ENCODE results near the gene TPK1. TPM values are rescaled to one million over a fixed set of nuclear protein-coding genes. Genes with fewer than 3 reads are reported as not detected.

Gene TPK1
- total RNA-seq, 2 donors from 2014 or later: 4.1 to 6.4 TPM

- no peak overlapping the region for H3K4me3 ChIP-seq
- H3K9me3 ChIP-seq: no peaks in the 10 kb centered on the region
- no peaks in the 10 kb centered on the region for H3K27me3 ChIP-seq
- no peak overlapping the region for H3K27ac ChIP-seq
- no peak for DNase-seq (ENCODE audit: low spot score)
- H3K4me1 ChIP-seq: no peaks in the 10 kb centered on the region
- no peaks in the 10 kb centered on the region for H3K36me3 ChIP-seq
- TF ChIP-seq CTCF (IDR thresholded peaks at IDR 0.05): no peak
These were observed 360.8 kb downstream of the TPK1 start for GRCh38 chr7:144474800-144475615.

GRCh38 chr7:144474363-144474762 lies 361.5 kb downstream of the TPK1 start:
- TF ChIP-seq CTCF (IDR thresholded peaks at IDR 0.05): no peak
- Histone ChIP-seq H3K4me1 (peaks cover 0 to 1% of the 10 kb centered on the region in 2 donors), H3K27ac (no peak overlapping the region), H3K9me3 (no peaks in the 10 kb centered on the region), H3K4me3 (no peak overlapping the region), H3K36me3 (no peaks in the 10 kb centered on the region), H3K27me3 (no peaks in the 10 kb centered on the region)
- no peak for DNase-seq (ENCODE audit: low spot score)

GRCh38 chr7:144473908-144474307 lies 361.9 kb downstream of the TPK1 start:
- H3K4me1 ChIP-seq: peaks cover 0 to 6% of the 10 kb centered on the region in 2 donors
- no peak overlapping the region for H3K27ac ChIP-seq
- no peak for DNase-seq (ENCODE audit: low spot score)
- H3K27me3 ChIP-seq: no peaks in the 10 kb centered on the region
- no peak overlapping the region for H3K4me3 ChIP-seq
- H3K36me3 ChIP-seq: no peaks in the 10 kb centered on the region
- H3K9me3 ChIP-seq: no peaks in the 10 kb centered on the region
- no peak for TF ChIP-seq CTCF (IDR thresholded peaks at IDR 0.05)

- TF ChIP-seq CTCF (IDR thresholded peaks at IDR 0.05): no peak
- DNase-seq (ENCODE audit: low spot score): no peak
- no peak overlapping the region for H3K4me3 ChIP-seq
- H3K27me3 ChIP-seq: no peaks in the 10 kb centered on the region
- no peaks in the 10 kb centered on the region for H3K36me3 ChIP-seq
- peaks cover 0 to 6% of the 10 kb centered on the region in 2 donors for H3K4me1 ChIP-seq
- no peak overlapping the region for H3K27ac ChIP-seq
- no peaks in the 10 kb centered on the region for H3K9me3 ChIP-seq
These were observed 365.8 kb downstream of the TPK1 start for GRCh38 chr7:144470078-144470477.

GRCh38 chr7:144468990-144469732 lies 366.7 kb downstream of the TPK1 start:
- Histone ChIP-seq H3K4me1 (peaks cover 0 to 6% of the 10 kb centered on the region in 2 donors), H3K27me3 (no peaks in the 10 kb centered on the region), H3K4me3 (no peak overlapping the region), H3K36me3 (no peaks in the 10 kb centered on the region), H3K27ac (no peak overlapping the region), H3K9me3 (peaks cover 0 to 1% of the 10 kb centered on the region in 2 donors)
- DNase-seq (ENCODE audit: low spot score): no peak
- TF ChIP-seq CTCF (IDR thresholded peaks at IDR 0.05): no peak

All from right atrium auricular region (tissue), 2 donors.